ENCODE measurements around the gene IFT81. TPM values are rescaled to one million over a fixed set of nuclear protein-coding genes. Genes with fewer than 3 reads are reported as not detected.
"Not testable (repeated sequence)": the region's sequence is repeated elsewhere in the genome, so short reads cannot be mapped to it uniquely, and the experiment has no call there.

The IFT81 gene
- total and polyA plus RNA-seq, 4 experiments from 2014 or later, result 0.57 to 1.3 (median 1.2) TPM

DNA sequence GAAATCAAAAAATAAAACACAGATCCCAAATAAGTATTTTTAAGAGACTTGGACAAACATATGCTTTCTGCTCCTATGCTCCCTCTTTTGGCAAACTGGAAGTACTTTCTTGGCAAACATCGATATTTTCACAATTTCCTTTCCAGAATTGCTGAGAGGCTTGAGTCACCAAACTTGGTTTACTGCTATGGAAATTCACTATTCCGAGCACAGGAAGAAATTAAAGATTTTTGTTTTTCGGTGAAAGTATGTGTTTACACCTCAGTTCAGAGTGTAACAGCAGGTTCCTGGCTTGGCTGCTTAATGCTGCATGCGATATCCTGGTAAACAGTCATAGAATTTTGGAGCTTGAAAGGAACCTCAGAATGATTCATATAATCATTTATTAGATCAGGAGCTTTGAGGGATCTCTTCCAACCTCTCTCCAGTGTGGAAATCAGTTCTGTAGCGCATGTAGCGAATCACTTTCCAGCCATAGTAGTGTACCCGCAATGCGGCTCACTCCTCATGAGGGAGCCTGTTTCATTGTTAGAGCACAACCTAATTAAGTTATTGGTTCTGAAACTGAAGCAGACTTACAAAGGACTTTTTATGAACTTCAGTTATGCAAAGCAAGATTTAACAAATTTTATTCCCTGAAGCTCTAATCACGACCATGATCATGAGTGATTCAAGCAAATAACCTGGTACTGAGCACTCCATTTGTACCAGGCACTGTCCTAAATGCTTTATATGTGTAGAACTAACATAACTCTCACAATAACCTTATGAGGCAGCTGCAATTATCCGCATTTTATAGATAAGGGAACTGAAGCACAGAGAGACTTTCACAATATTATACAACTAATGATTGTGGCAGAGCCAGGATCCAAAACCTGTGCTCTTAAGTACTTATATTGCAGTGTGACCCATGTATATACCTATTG, 100.5 kb downstream of the IFT81 start:
- no peak overlapping the region for H3K4me3 Mint-ChIP-seq
- no peak overlapping the region for H3K27ac ChIP-seq (ENCODE audit: low read depth, low read length)
- CTCF ChIA-PET (ENCODE audit: partially characterized antibody), result interaction anchor here (1.0 kb wide), 1 partner anchor 123 kb away, joined by 3 read pairs; no protein-coding TSS in a partner anchor
- no peaks in the 10 kb centered on the region for H3K36me3 ChIP-seq (ENCODE audit: insufficient read depth, low read length)
- H3K27me3 Mint-ChIP-seq, result peaks cover 1 to 4% of the 10 kb centered on the region in 2 donors
- intact Hi-C loops (cut with micrococcal nuclease), result no loop called here
- no peak for DNase-seq
- H3K27me3 ChIP-seq (ENCODE audit: insufficient read depth, low read length), result no peaks in the 10 kb centered on the region
- no peaks in the 10 kb centered on the region for H3K9me3 ChIP-seq (ENCODE audit: control insufficient read depth in 1 of 2, low read length in 2 of 2)
- H3K4me3 ChIP-seq (ENCODE audit: low read length in 2 of 2), result no peak overlapping the region
- no peak overlapping the region for H3K27ac Mint-ChIP-seq
- H3K4me1 ChIP-seq (ENCODE audit: insufficient read depth, low read length), result no peaks in the 10 kb centered on the region
- H3K9me3 Mint-ChIP-seq, result peaks cover 0 to 1% (median 0%) of the 10 kb centered on the region in 8 donors
- no peaks in the 10 kb centered on the region for H3K4me1 Mint-ChIP-seq
- H3K36me3 Mint-ChIP-seq, result no peaks in the 10 kb centered on the region
- POLR2A ChIA-PET (ENCODE audit: partially characterized antibody), result no interaction called here

DNA sequence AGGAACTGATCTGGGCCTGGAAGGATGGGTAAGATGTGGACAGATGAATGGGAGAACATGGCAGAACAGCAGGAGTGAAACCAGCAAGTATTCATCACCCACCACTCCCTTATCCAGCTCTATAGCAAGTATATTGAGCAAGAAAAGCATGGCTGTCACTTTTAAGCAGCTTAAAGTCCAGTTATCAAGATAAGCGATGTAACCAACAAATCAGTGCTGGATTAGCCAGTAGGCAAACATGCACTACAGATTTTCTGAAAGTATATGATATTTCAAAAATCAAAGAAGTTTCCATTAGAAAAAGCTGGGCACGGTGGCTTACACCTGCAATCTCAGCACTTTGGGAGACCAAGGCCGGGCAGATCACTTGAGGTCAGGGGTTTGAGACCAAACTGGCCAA, 103.0 kb downstream of the IFT81 start:
- Histone ChIP-seq H3K36me3 (ENCODE audit: insufficient read depth, low read length) (no peaks in the 10 kb centered on the region), H3K4me1 (ENCODE audit: insufficient read depth, low read length) (no peaks in the 10 kb centered on the region), H3K27ac (ENCODE audit: low read depth, low read length) (no peak overlapping the region), H3K27me3 (ENCODE audit: insufficient read depth, low read length) (no peaks in the 10 kb centered on the region), H3K9me3 (ENCODE audit: control insufficient read depth in 1 of 2, low read length in 2 of 2) (no peaks in the 10 kb centered on the region), H3K4me3 (ENCODE audit: low read length in 2 of 2) (no peak overlapping the region)
- intact Hi-C loops (cut with micrococcal nuclease), result no loop called here
- Mint-ChIP-seq H3K4me1 (no peaks in the 10 kb centered on the region), H3K36me3 (no peaks in the 10 kb centered on the region), H3K27me3 (peaks cover 1 to 4% of the 10 kb centered on the region in 2 donors), H3K27ac (no peak overlapping the region), H3K9me3 (peaks cover 0 to 1% (median 0%) of the 10 kb centered on the region in 8 donors), H3K4me3 (no peak overlapping the region)
- ChIA-PET CTCF (ENCODE audit: partially characterized antibody) (no interaction called here), POLR2A (ENCODE audit: partially characterized antibody) (no interaction called here)
- DNase-seq, result no peak

DNA sequence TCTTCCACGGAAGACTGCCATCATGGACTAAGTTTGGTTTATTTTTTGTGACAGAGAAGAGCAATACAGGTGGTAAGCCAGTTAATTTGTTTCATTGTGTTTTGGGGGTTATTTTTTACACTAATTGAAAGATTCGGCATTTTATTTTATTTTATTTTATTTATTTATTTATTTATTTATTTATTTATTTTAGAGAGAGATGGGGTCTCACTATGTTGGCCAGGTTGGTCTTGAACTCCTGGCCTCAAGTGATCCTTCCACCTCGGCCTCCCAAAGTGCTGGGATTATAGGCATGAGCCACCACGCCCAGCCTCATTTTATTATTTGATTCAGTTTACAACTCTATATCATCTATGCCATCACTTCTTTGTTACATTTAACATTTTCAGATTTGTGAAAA, 104.2 kb downstream of the IFT81 start:
- DNase-seq; H3K27me3 Mint-ChIP-seq; H3K27ac Mint-ChIP-seq; H3K27me3 ChIP-seq (ENCODE audit: insufficient read depth, low read length); H3K4me3 Mint-ChIP-seq; H3K4me1 Mint-ChIP-seq; intact Hi-C loops (cut with micrococcal nuclease); H3K36me3 Mint-ChIP-seq; H3K9me3 ChIP-seq (ENCODE audit: control insufficient read depth in 1 of 2, low read length in 2 of 2); H3K27ac ChIP-seq (ENCODE audit: low read depth, low read length); POLR2A ChIA-PET (ENCODE audit: partially characterized antibody); H3K4me3 ChIP-seq (ENCODE audit: low read length in 2 of 2); CTCF ChIA-PET (ENCODE audit: partially characterized antibody); H3K36me3 ChIP-seq (ENCODE audit: insufficient read depth, low read length); H3K9me3 Mint-ChIP-seq; H3K4me1 ChIP-seq (ENCODE audit: insufficient read depth, low read length): not testable (repeated sequence)

DNA sequence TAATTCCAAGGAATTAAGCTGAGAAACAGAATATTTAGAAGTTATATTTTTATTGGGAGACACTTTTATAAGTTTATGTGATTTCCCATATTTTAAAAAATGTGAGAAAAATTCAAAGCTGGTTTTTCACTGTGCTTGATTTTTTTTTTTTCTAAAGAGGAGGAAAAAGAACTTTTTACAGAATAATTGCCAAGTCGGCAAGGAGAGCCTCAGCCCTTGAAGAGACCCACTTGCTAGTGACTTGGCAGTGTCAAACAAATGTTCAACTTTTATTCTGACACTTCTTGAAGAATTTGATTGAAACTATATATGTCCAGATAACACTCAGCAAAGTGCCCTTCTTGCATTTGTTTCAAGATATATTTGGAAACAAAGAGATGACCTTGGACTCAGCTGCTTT, 104.6 kb downstream of the IFT81 start:
- H3K36me3 ChIP-seq (ENCODE audit: insufficient read depth, low read length), result no peaks in the 10 kb centered on the region
- Mint-ChIP-seq H3K27me3 (peaks cover 1 to 5% of the 10 kb centered on the region in 2 donors), H3K9me3 (peaks cover 0 to 1% (median 0%) of the 10 kb centered on the region in 8 donors), H3K4me3 (no peak overlapping the region), H3K4me1 (no peaks in the 10 kb centered on the region), H3K36me3 (no peaks in the 10 kb centered on the region), H3K27ac (no peak overlapping the region)
- H3K27ac ChIP-seq (ENCODE audit: low read depth, low read length), result no peak overlapping the region
- ChIA-PET CTCF (ENCODE audit: partially characterized antibody) (no interaction called here), POLR2A (ENCODE audit: partially characterized antibody) (no interaction called here)
- H3K9me3 ChIP-seq (ENCODE audit: control insufficient read depth in 1 of 2, low read length in 2 of 2), result no peaks in the 10 kb centered on the region
- H3K4me3 ChIP-seq (ENCODE audit: low read length in 2 of 2), result no peak overlapping the region
- no peaks in the 10 kb centered on the region for H3K27me3 ChIP-seq (ENCODE audit: insufficient read depth, low read length)
- no peaks in the 10 kb centered on the region for H3K4me1 ChIP-seq (ENCODE audit: insufficient read depth, low read length)
- intact Hi-C loops (cut with micrococcal nuclease), result no loop called here
- DNase-seq, result no peak

DNA sequence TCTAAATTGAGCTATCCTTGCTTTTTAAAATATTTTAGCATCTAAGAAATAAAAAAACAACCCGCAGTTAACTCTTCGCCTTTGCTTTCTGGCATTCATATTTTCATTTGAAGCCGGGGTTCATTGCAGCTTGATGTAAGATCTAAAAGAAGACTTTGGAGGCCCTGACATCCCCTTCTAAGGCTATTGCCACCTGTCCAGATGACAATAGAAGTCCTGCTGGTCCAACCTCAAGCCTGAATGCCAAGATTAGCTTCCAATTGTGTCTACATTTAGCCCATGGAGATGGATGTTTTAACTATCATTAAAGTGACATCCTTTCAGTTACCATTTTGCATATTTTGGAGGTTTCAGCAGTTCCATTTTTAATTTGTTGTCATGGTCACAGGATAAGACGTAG, 105.3 kb downstream of the IFT81 start:
- no peaks in the 10 kb centered on the region for H3K36me3 Mint-ChIP-seq
- H3K4me3 Mint-ChIP-seq, result no peak overlapping the region
- H3K27ac Mint-ChIP-seq, result no peak overlapping the region
- peaks cover 1 to 5% of the 10 kb centered on the region in 2 donors for H3K27me3 Mint-ChIP-seq
- Histone ChIP-seq H3K9me3 (ENCODE audit: control insufficient read depth in 1 of 2, low read length in 2 of 2) (no peaks in the 10 kb centered on the region), H3K4me1 (ENCODE audit: insufficient read depth, low read length) (no peaks in the 10 kb centered on the region), H3K4me3 (ENCODE audit: low read length in 2 of 2) (no peak overlapping the region), H3K36me3 (ENCODE audit: insufficient read depth, low read length) (no peaks in the 10 kb centered on the region), H3K27me3 (ENCODE audit: insufficient read depth, low read length) (no peaks in the 10 kb centered on the region), H3K27ac (ENCODE audit: low read depth, low read length) (no peak overlapping the region)
- intact Hi-C loops (cut with micrococcal nuclease), result no loop called here
- POLR2A ChIA-PET (ENCODE audit: partially characterized antibody), result no interaction called here
- peaks cover 0 to 1% (median 0%) of the 10 kb centered on the region in 8 donors for H3K9me3 Mint-ChIP-seq
- DNase-seq, result no peak
- peaks cover 0 to under 1% (median 0%) of the 10 kb centered on the region in 4 donors for H3K4me1 Mint-ChIP-seq
- CTCF ChIA-PET (ENCODE audit: partially characterized antibody), result no interaction called here

DNA sequence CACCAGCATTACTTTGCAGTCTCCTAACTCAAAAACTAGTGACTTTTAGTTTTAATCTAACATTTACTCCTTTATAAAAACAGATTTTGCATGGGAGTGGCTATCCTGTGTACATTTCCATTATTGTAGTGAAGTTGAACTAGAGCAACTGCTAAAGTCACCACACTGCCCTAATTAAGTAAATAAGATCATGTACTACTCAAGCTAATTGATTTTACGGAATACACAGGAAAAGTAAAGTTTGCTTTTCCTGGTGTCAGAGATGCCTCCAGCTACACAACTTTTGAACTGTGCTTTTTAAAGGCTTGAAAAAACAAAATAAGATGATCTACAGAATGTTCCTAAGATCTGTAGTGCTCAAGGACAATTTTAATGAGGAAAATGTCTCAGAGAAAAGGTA, 106.5 kb downstream of the IFT81 start:
- DNase-seq, result no peak
- Histone ChIP-seq H3K27ac (ENCODE audit: low read depth, low read length) (no peak overlapping the region), H3K4me1 (ENCODE audit: insufficient read depth, low read length) (no peaks in the 10 kb centered on the region), H3K9me3 (ENCODE audit: control insufficient read depth in 1 of 2, low read length in 2 of 2) (no peaks in the 10 kb centered on the region), H3K27me3 (ENCODE audit: insufficient read depth, low read length) (no peaks in the 10 kb centered on the region), H3K36me3 (ENCODE audit: insufficient read depth, low read length) (no peaks in the 10 kb centered on the region), H3K4me3 (ENCODE audit: low read length in 2 of 2) (no peak overlapping the region)
- intact Hi-C loops (cut with micrococcal nuclease), result no loop called here
- Mint-ChIP-seq H3K27me3 (peaks cover 1 to 5% of the 10 kb centered on the region in 2 donors), H3K27ac (no peak overlapping the region), H3K36me3 (no peaks in the 10 kb centered on the region), H3K4me3 (no peak overlapping the region), H3K4me1 (peaks cover 0 to 3% (median 0%) of the 10 kb centered on the region in 4 donors), H3K9me3 (peaks cover 0 to 1% (median 0%) of the 10 kb centered on the region in 8 donors)
- POLR2A ChIA-PET (ENCODE audit: partially characterized antibody), result no interaction called here
- CTCF ChIA-PET (ENCODE audit: partially characterized antibody), result interaction anchor here (0.6 kb wide), 1 partner anchor 681 kb away, joined by 3 read pairs; no protein-coding TSS in a partner anchor

DNA sequence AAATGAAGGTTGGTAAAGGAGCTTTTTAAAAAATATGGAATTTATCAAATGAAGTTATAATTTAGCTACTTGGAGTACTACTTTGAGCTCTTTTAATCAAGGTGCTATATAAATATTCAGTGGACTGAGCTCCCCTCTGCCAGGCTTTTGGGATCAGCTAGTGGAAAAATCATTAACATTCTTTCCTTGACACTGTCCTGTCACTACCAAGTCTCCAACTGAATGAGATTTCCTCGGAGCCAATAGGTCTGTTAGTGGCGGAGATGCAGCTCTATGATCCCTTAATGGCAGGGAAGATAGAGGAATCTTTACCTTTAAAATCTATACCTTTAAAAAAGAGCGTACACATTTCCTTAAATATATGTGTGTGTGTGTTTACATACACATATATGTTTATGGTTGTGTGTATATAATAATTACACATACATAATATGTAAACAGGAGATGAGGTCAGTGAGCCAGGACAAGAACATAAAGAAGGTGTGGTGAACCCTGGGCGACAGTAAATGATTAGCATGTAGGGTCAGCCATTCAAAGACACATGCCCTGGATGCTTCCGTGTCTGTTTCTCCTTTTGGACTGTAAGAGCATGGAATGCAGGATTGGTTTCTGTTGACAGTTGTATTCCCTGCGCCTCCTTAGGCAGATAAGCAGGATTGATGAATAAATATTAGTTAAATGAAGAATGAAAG, 109.2 kb downstream of the IFT81 start:
- H3K9me3 Mint-ChIP-seq, result no peaks in the 10 kb centered on the region

More for the DNA sequence above, 109.2 kb downstream of the IFT81 start:
- ChIA-PET CTCF (ENCODE audit: partially characterized antibody) (interaction anchor here (0.7 to 1.0 kb wide), 2 partner anchors 11 to 134 kb away, joined by 3 read pairs; no protein-coding TSS in a partner anchor), POLR2A (ENCODE audit: partially characterized antibody) (no interaction called here)
- Mint-ChIP-seq H3K36me3 (no peaks in the 10 kb centered on the region), H3K27ac (no peak overlapping the region), H3K4me1 (peaks cover 0 to 3% (median 0%) of the 10 kb centered on the region in 4 donors), H3K4me3 (no peak overlapping the region), H3K27me3 (peaks cover 0 to 2% of the 10 kb centered on the region in 2 donors)
- no peaks in the 10 kb centered on the region for H3K9me3 ChIP-seq (ENCODE audit: control insufficient read depth in 1 of 2, low read length in 2 of 2)
- H3K27me3 ChIP-seq (ENCODE audit: insufficient read depth, low read length), result no peaks in the 10 kb centered on the region
- H3K27ac ChIP-seq (ENCODE audit: low read depth, low read length), result no peak overlapping the region
- no peak for DNase-seq
- H3K4me1 ChIP-seq (ENCODE audit: insufficient read depth, low read length), result no peaks in the 10 kb centered on the region
- intact Hi-C loops (cut with micrococcal nuclease), result no loop called here
- no peaks in the 10 kb centered on the region for H3K36me3 ChIP-seq (ENCODE audit: insufficient read depth, low read length)
- H3K4me3 ChIP-seq (ENCODE audit: low read length in 2 of 2), result no peak overlapping the region

Data from CD4-positive, alpha-beta memory T cell (primary cell).